H1 (cell line): ENCODE data around the gene ATXN7L3. TPM values are rescaled to one million over a fixed set of nuclear protein-coding genes. Genes with fewer than 3 reads are reported as not detected.

ENCODE experiments used
- CTCF ChIA-PET: fragments of 300-600 bp; sonication (Branson Sonifier 250); formaldehyde crosslinking; loops from one replicate; lab custom pipeline; 2021; ENCODE audit not compliant: partially characterized antibody; lab: Charles Lee
- POLR2A ChIA-PET: fragments of 300-600 bp; sonication (Branson Sonifier 250); formaldehyde crosslinking; loops from one replicate; lab custom pipeline; 2021; ENCODE audit warnings: inconsistent platforms; ENCODE audit not compliant: partially characterized antibody; lab: Charles Lee
- DNase-seq, 2 experiments: peaks; one replicate each; pipeline versions ENCODE4 v3.0.0 to v3.0.0-alpha.2; 2010 to 2022; ENCODE audit warnings: low spot score in 2 of 2, low read depth in 1 of 2, mixed read lengths in 1 of 2
- FAIRE-seq: peaks from 2 replicates; lab custom pipeline; 2011; peaks lifted over from hg19 to GRCh38; lab: Jason Lieb, UNC
- H2AFZ ChIP-seq: 2 replicates; pipeline ENCODE4 v1.8.1; 2012; ENCODE audit warnings: low read length, inconsistent platforms
- H2AK5ac ChIP-seq: 2 replicates; pipeline ENCODE4 v1.6.1; 2013; ENCODE audit warnings: low read depth, low read length
- H2BK120ac ChIP-seq: replicated peaks from 2 replicates; pipeline ENCODE3; 2013; ENCODE audit warnings: low read depth, low read length, inconsistent platforms
- H2BK12ac ChIP-seq: 2 replicates; pipeline ENCODE4 v1.6.1; 2013; ENCODE audit warnings: low read depth, low read length
- H2BK15ac ChIP-seq: 2 replicates; pipeline ENCODE4 v1.6.1; 2013; ENCODE audit warnings: low read length
- H2BK20ac ChIP-seq: 2 replicates; pipeline ENCODE4 v1.6.1; 2013; ENCODE audit warnings: low read length
- H2BK5ac ChIP-seq: 2 replicates; pipeline ENCODE4 v1.6.1; 2013; ENCODE audit warnings: low read depth, low read length
- H3K14ac ChIP-seq: 2 replicates; pipeline ENCODE4 v1.6.1; 2013; ENCODE audit warnings: inconsistent platforms; ENCODE audit not compliant: insufficient read length
- H3K18ac ChIP-seq: 2 replicates; pipeline ENCODE4 v1.6.1; 2013; ENCODE audit warnings: low read length; ENCODE audit errors: extremely low read depth
- H3K23ac ChIP-seq: 2 replicates; pipeline ENCODE4 v1.6.1; 2013; ENCODE audit warnings: inconsistent platforms; ENCODE audit not compliant: insufficient read length
- H3K23me2 ChIP-seq: 2 replicates; pipeline ENCODE4 v1.6.1; 2013; ENCODE audit warnings: low read depth, low read length
- H3K27ac ChIP-seq: 2 replicates; pipeline ENCODE4 v1.6.1; 2011; ENCODE audit warnings: low read depth, low read length, inconsistent platforms
- H3K27me3 ChIP-seq, 4 experiments: replicated peaks in 1 of 4; 1 replicate in 1 of 4; 2 replicates in 3 of 4; pipeline versions ENCODE4 v1.6.1 to v1.8.1; 2011 to 2013; ENCODE audit warnings: low read length in 3 of 4, mild to moderate bottlenecking in 3 of 4, inconsistent platforms in 2 of 4, mixed read lengths in 2 of 4, moderate library complexity in 1 of 4; ENCODE audit not compliant: control insufficient read depth in 3 of 4, insufficient read depth in 3 of 4; ENCODE audit errors: extremely low read depth in 1 of 4
- H3K36me3 ChIP-seq, 4 experiments: 2 replicates each; pipeline versions ENCODE4 v1.6.1 to v1.8.1; 2011 to 2013; ENCODE audit warnings: mild to moderate bottlenecking in 4 of 4, low read length in 3 of 4, moderate library complexity in 2 of 4, control low read depth in 1 of 4, inconsistent platforms in 1 of 4; ENCODE audit not compliant: insufficient read depth in 4 of 4, control insufficient read depth in 2 of 4
- H3K4ac ChIP-seq: replicated peaks from 2 replicates; pipeline ENCODE3; 2013; ENCODE audit warnings: low read length, low read depth, mixed read lengths, inconsistent platforms; ENCODE audit not compliant: insufficient read length
- H3K4me1 ChIP-seq, 4 experiments: replicated peaks in 1 of 4; 1 replicate in 1 of 4; 2 replicates in 3 of 4; pipeline versions ENCODE4 v1.6.1 to v1.8.1; 2011 to 2013; ENCODE audit warnings: low read length in 3 of 4, inconsistent platforms in 2 of 4, mixed read lengths in 1 of 4; ENCODE audit not compliant: insufficient read depth in 4 of 4, control insufficient read depth in 3 of 4
- H3K4me2 ChIP-seq, 2 experiments: 2 replicates each; pipeline versions ENCODE4 v1.6.1 to v1.8.1; 2011 to 2013; ENCODE audit warnings: low read depth in 2 of 2, low read length in 2 of 2, control low read depth in 1 of 2, inconsistent platforms in 1 of 2, mild to moderate bottlenecking in 1 of 2; ENCODE audit not compliant: insufficient read depth in 1 of 2
- H3K4me3 ChIP-seq, 4 experiments: fragments of 200-600, 300-600 bp in 1 of 4; sonication (generic), shearing (Covaris generic), sonication (Bioruptor Twin) in 1 of 4; 2 replicates each; pipeline versions ENCODE4 v1.5.1 to v1.8.1; 2011 to 2016; ENCODE audit warnings: low read length in 4 of 4, low read depth in 3 of 4, control low read depth in 2 of 4, inconsistent platforms in 2 of 4, mild to moderate bottlenecking in 2 of 4, mixed read lengths in 1 of 4, moderate library complexity in 1 of 4; ENCODE audit not compliant: insufficient read depth in 2 of 4; ENCODE audit errors: extremely low read depth in 1 of 4
- H3K56ac ChIP-seq: replicated peaks from 2 replicates; pipeline ENCODE3; 2013; ENCODE audit warnings: low read depth, mild to moderate bottlenecking, mixed read lengths, low read length, inconsistent platforms; ENCODE audit not compliant: insufficient read length
- H3K79me1 ChIP-seq: 2 replicates; pipeline ENCODE4 v1.6.1; 2013; ENCODE audit warnings: low read depth, low read length, control low read depth
- H3K79me2 ChIP-seq, 2 experiments: 2 replicates each; pipeline versions ENCODE4 v1.6.1 to v1.8.1; 2012 to 2013; ENCODE audit warnings: low read length in 2 of 2, mild to moderate bottlenecking in 2 of 2, inconsistent platforms in 1 of 2; ENCODE audit not compliant: insufficient read depth in 2 of 2, control insufficient read depth in 1 of 2
- H3K9ac ChIP-seq, 4 experiments: replicated peaks in 1 of 4; 1 replicate in 1 of 4; 2 replicates in 3 of 4; pipeline versions ENCODE4 v1.6.1 to v1.8.1; 2011 to 2013; ENCODE audit warnings: low read depth in 3 of 4, low read length in 3 of 4, control low read depth in 2 of 4, mild to moderate bottlenecking in 2 of 4, moderate library complexity in 2 of 4, inconsistent platforms in 1 of 4; ENCODE audit errors: extremely low read depth in 1 of 4
- H3K9me3 ChIP-seq, 2 experiments: 2 replicates each; pipeline versions ENCODE4 v1.6.1 to v1.8.1; 2012 to 2013; ENCODE audit warnings: mild to moderate bottlenecking in 2 of 2, moderate library complexity in 2 of 2, control low read depth in 1 of 2, inconsistent platforms in 1 of 2, low read depth in 1 of 2, low read length in 1 of 2, mixed read lengths in 1 of 2; ENCODE audit not compliant: insufficient read depth in 2 of 2
- H4K20me1 ChIP-seq, 2 experiments: replicated peaks in 1 of 2; 2 replicates each; pipeline versions ENCODE3 to v1.8.1; 2011 to 2013; ENCODE audit warnings: inconsistent platforms in 2 of 2, low read length in 2 of 2, mild to moderate bottlenecking in 1 of 2; ENCODE audit not compliant: insufficient read depth in 2 of 2, control insufficient read depth in 1 of 2
- H4K5ac ChIP-seq: 2 replicates; pipeline ENCODE4 v1.6.1; 2013; ENCODE audit warnings: low read length, low read depth, mixed read lengths, inconsistent platforms; ENCODE audit not compliant: insufficient read length
- H4K8ac ChIP-seq: 2 replicates; pipeline ENCODE4 v1.8.0; 2013; ENCODE audit warnings: mild to moderate bottlenecking, moderate library complexity, low read length, inconsistent platforms; ENCODE audit not compliant: insufficient read depth; ENCODE audit errors: extremely low read depth
- H4K91ac ChIP-seq: replicated peaks from 2 replicates; pipeline ENCODE3; 2013; ENCODE audit warnings: low read length, mixed read lengths, inconsistent platforms; ENCODE audit not compliant: insufficient read length
- BCL11A ChIP-seq, 2 experiments: IDR thresholded peaks; one replicate each; pipeline ENCODE4 v1.6.1; 2011; ENCODE audit warnings: low read depth in 2 of 2, low read length in 2 of 2, mild to moderate bottlenecking in 2 of 2
- CREB1 ChIP-seq: IDR thresholded peaks from 2 replicates; pipeline ENCODE4 v1.6.1; 2012; ENCODE audit warnings: inconsistent platforms
- EZH2 ChIP-seq: fragments of 200-600 bp; sonication (generic); IDR thresholded peaks from 2 replicates; pipeline ENCODE4 v1.7.1; 2012; ENCODE audit warnings: low read depth, mild to moderate bottlenecking, moderate library complexity, low read length, inconsistent platforms; ENCODE audit not compliant: severe bottlenecking
- HDAC2 ChIP-seq, 2 experiments: fragments of 300-600 bp in 1 of 2; sonication (generic) in 1 of 2; IDR thresholded peaks; 2 replicates each; pipeline ENCODE4 v1.6.1; 2011 to 2012; ENCODE audit warnings: low read depth in 2 of 2, low read length in 2 of 2, mild to moderate bottlenecking in 2 of 2, moderate library complexity in 2 of 2, borderline replicate concordance in 1 of 2, inconsistent platforms in 1 of 2
- KDM1A ChIP-seq: fragments of 200-600, 300-600 bp; sonication (generic); IDR thresholded peaks from 2 replicates; pipeline ENCODE4 v1.7.1; 2016; ENCODE audit warnings: mild to moderate bottlenecking, low read length, borderline replicate concordance
- RNF2 ChIP-seq: fragments of 200-900, 300-1000 bp; sonication (generic); IDR thresholded peaks from 2 replicates; pipeline ENCODE4 v1.7.1; 2016; ENCODE audit warnings: borderline replicate concordance, low read depth, mild to moderate bottlenecking, antibody characterized with exemption, low read length; ENCODE audit not compliant: poor library complexity, severe bottlenecking; ENCODE audit errors: missing control alignments
- TAF1 ChIP-seq: IDR thresholded peaks from 2 replicates; pipeline ENCODE4 v1.6.1; 2011; ENCODE audit warnings: mild to moderate bottlenecking, low read depth, low read length
- TEAD4 ChIP-seq: IDR thresholded peaks from 2 replicates; pipeline ENCODE4 v1.6.1; 2012; ENCODE audit warnings: low read depth, low read length, inconsistent platforms, mixed read lengths
- WGBS, 2 experiments: shearing (Covaris generic) in 1 of 2; methylation state at CpG; one replicate each; pipeline versions ENCODE4 v1.1.6 to v1.1.7; 2013 to 2015; ENCODE audit warnings: low lambda C conversion rate in 2 of 2, mixed read lengths in 2 of 2, inconsistent platforms in 1 of 2, low coverage in 1 of 2, missing lambda C conversion rate in 1 of 2; ENCODE audit not compliant: insufficient replicate concordance in 2 of 2, insufficient coverage in 1 of 2, insufficient read length in 1 of 2; ENCODE audit errors: extremely low coverage in 1 of 2, missing lambda C conversion rate in 1 of 2; 5-methylcytosine and 5-hydroxymethylcytosine counted together
- polyA plus RNA-seq, 7 experiments: library from polyadenylated mRNA; depleted of rRNA in 3 of 7; stranded (reverse) in 5 of 7; unstranded in 2 of 7; fragments of >200 nt in 5 of 7; fragments of 200-250 nt in 2 of 7; gene quantifications; 1 replicate in 5 of 7; 2 replicates in 1 of 7; 4 replicates in 1 of 7; pipeline versions ENCODE4 v1.2.1 to v1.2.3, GENCODE V29; 2011 to 2013; ENCODE audit warnings: missing spikeins in 2 of 7, mixed read lengths in 2 of 7
- total RNA-seq: library from RNA; stranded (reverse); fragmentation: NEBNext Ultra II Directional; extraction: Animal tissue kit (Norgen Biotek cat#: 25700); gene quantifications from 2 replicates; pipeline ENCODE4 v1.2.1, GENCODE V29; 2021

ATXN7L3 gene
- total and polyA plus RNA-seq, 2 of the 8 experiments (the other 6 are each of a cell fraction or from before 2014, with no cell fraction given): 53.7 to 103 TPM

DNA sequence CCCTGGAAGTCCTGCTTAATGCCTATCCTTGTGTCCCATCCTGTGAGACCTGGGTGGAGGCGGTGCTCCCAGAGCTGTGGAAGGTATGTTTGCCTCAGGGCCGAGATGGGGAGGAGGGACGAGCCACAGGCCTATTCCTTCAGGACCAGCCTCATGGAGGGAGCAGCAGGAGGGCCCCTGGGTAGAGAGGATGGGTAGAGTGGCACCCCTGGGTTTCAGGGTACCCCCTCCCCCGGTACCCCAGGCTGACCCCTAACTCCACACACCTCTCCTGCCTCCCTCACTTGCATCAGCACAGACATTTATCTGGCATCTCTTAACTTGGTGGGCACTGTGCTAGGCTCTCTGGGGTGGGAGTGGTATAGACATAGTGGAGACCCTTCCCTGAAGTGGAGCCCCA is 22.0 kb downstream of the ATXN7L3 start:
- TF ChIP-seq KDM1A: no peak
- no peak for TF ChIP-seq TAF1
- TF ChIP-seq RNF2: no peak
- TF ChIP-seq CREB1: no peak
- no peak for TF ChIP-seq TEAD4
- TF ChIP-seq EZH2: no peak
- TF ChIP-seq BCL11A (IDR thresholded peaks at IDR 0.05; ENCODE audit: low read depth in 2 of 2, low read length in 2 of 2): no peak
- TF ChIP-seq HDAC2 (IDR thresholded peaks at IDR 0.05; ENCODE audit: borderline replicate concordance in 1 of 2, low read depth in 2 of 2, low read length in 2 of 2): no peak
- no peaks in the 10 kb centered on the region for H3K9me3 ChIP-seq
- no peak overlapping the region for H2BK5ac ChIP-seq
- H2AK5ac ChIP-seq: no peak overlapping the region
- H3K4me2 ChIP-seq: no peak overlapping the region
- no peak overlapping the region for H2BK120ac ChIP-seq
- H3K23ac ChIP-seq: no peak overlapping the region
- 0 out of 2 replicates have a peak, but pooled peaks cover 3% of the 10 kb centered on the region for H3K79me1 ChIP-seq
- no peak overlapping the region for H2BK12ac ChIP-seq
- H3K18ac ChIP-seq: no peak overlapping the region
- POLR2A ChIA-PET: interaction anchor here (1.1 to 8.7 kb wide), 2 partner anchors 7 to 8 kb away, joined by 3 to 84 read pairs; partner anchors contain the start of gene TMUB2
- peaks cover 0 to 5% of the 10 kb centered on the region in 2 experiments; a peak in 2 of 4 replicates for H3K79me2 ChIP-seq
- H4K8ac ChIP-seq: no peak overlapping the region
- WGBS, 2 experiments: 90% methylated on average over 4 of the region's 4 CpGs; no CpG with 5 or more reads in 1 of the 2 experiments
- H4K5ac ChIP-seq: no peak overlapping the region
- H4K20me1 ChIP-seq: peaks cover 2 to 6% of the 10 kb centered on the region in 2 experiments
- H3K23me2 ChIP-seq: no peaks in the 10 kb centered on the region
- FAIRE-seq (no peak), DNase-seq (no peak)
- no peak overlapping the region for H3K4ac ChIP-seq
- H3K56ac ChIP-seq: no peak overlapping the region
- CTCF ChIA-PET: no interaction called here
- H2BK20ac ChIP-seq: no peak overlapping the region
- H3K4me3 ChIP-seq: no peak overlapping the region
- no peaks in the 10 kb centered on the region for H3K4me1 ChIP-seq
- H4K91ac ChIP-seq: no peak overlapping the region
- peaks cover 10 to 24% (median 17%) of the 10 kb centered on the region in 4 experiments for H3K36me3 ChIP-seq
- no peak overlapping the region for H3K9ac ChIP-seq
- no peak overlapping the region for H3K14ac ChIP-seq
- no peak overlapping the region for H3K27ac ChIP-seq
- H3K27me3 ChIP-seq: no peaks in the 10 kb centered on the region
- H2BK15ac ChIP-seq: no peak overlapping the region
- no peak overlapping the region for H2AFZ ChIP-seq
